HUES6 (cell line): ENCODE measurements around the gene GTPBP2.

Source experiments
- H3K27ac ChIP-seq: 2 replicates; pipeline ENCODE4 v1.7.0; 2013; ENCODE audit warnings: low read depth, mild to moderate bottlenecking, low read length, inconsistent platforms
- H3K27me3 ChIP-seq: 2 replicates; pipeline ENCODE4 v1.6.1; 2013; ENCODE audit warnings: low read length; ENCODE audit not compliant: control insufficient read depth, insufficient read depth
- H3K36me3 ChIP-seq: 2 replicates; pipeline ENCODE4 v1.6.1; 2013; ENCODE audit warnings: low read length; ENCODE audit not compliant: control insufficient read depth, insufficient read depth
- H3K4me1 ChIP-seq: 2 replicates; pipeline ENCODE4 v1.6.1; 2013; ENCODE audit warnings: low read length; ENCODE audit not compliant: control insufficient read depth, insufficient read depth
- H3K4me3 ChIP-seq: 2 replicates; pipeline ENCODE4 v1.5.1; 2013; ENCODE audit warnings: low read depth, low read length
- H3K9ac ChIP-seq: one replicate; pipeline ENCODE4 v1.6.1; 2013; ENCODE audit warnings: mild to moderate bottlenecking, low read length
- H3K9me3 ChIP-seq: 2 replicates; pipeline ENCODE4 v1.6.1; 2013; ENCODE audit warnings: low read depth, low read length; ENCODE audit not compliant: control insufficient read depth, insufficient read depth

GTPBP2 gene

GRCh38 chr6:43621078-43621835 lies 7.8 kb downstream of the GTPBP2 start:
- Histone ChIP-seq H3K4me1 (no peaks in the 10 kb centered on the region), H3K36me3 (peaks cover 72% of the 10 kb centered on the region), H3K9ac (no peak overlapping the region), H3K27me3 (no peaks in the 10 kb centered on the region), H3K27ac (no peak overlapping the region), H3K9me3 (no peaks in the 10 kb centered on the region), H3K4me3 (no peak overlapping the region)

DNA sequence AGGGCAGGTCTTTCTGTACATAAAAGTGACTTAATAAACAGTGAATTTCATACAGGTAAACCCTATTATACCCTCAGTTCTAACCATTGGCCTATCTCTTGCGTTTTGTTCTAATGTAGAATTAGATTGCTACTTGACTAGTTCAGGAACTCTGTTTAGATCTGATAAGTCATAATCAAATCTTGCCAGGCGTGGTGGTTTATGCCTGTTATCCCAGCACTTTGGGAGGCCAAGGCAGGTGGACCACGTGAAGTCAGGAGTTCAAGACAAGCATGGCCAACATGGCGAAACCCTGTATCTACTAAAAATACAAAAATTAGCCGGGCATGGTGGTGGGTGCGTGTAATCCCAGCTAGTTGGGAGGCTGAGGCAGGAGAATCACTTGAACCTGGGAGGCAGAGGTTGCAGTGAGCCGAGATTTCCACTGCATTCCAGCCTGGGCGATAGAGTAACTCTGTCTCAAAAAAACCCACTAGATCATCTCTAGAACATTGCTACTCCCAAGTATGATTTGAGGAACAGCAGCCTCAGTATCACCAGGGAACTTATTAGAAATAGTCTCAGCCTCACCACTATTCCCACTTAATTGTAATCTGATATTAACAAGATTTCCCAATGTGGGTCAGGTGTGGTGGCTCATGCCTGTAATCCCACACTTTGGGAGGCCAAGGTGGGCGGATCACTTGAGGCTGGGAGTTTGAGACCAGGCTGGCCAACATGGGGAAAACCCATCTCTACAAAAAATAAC lies 12.2 kb downstream of the GTPBP2 start:
- no peak overlapping the region for H3K9ac ChIP-seq

DNA sequence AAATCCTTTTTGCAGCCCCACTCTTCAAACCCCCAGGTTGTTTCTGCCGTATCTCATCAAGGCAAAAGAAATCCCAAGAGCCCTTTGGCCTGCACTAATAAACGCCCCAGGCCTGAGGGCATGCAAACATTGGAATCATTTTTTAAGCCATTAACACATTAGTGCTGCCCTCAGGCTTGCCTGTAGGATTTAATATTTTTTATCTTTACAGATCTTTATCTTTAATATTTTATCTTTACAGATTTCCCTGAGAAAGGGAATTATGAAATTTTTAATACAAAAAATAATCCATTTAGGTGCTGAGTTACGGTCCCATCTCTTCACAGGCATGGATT lies 14.7 kb downstream of the GTPBP2 start:
- Histone ChIP-seq H3K27ac (no peak overlapping the region), H3K27me3 (no peaks in the 10 kb centered on the region), H3K36me3 (peaks cover 38% of the 10 kb centered on the region), H3K4me3 (no peak overlapping the region), H3K9ac (no peak overlapping the region), H3K4me1 (no peaks in the 10 kb centered on the region), H3K9me3 (no peaks in the 10 kb centered on the region)

More for the DNA sequence above, 12.2 kb downstream of the GTPBP2 start:
- no peak overlapping the region for H3K4me3 ChIP-seq
- H3K9me3 ChIP-seq = no peaks in the 10 kb centered on the region
- no peak overlapping the region for H3K27ac ChIP-seq
- peaks cover 47% of the 10 kb centered on the region for H3K36me3 ChIP-seq
- no peaks in the 10 kb centered on the region for H3K4me1 ChIP-seq
- H3K27me3 ChIP-seq = no peaks in the 10 kb centered on the region

DNA sequence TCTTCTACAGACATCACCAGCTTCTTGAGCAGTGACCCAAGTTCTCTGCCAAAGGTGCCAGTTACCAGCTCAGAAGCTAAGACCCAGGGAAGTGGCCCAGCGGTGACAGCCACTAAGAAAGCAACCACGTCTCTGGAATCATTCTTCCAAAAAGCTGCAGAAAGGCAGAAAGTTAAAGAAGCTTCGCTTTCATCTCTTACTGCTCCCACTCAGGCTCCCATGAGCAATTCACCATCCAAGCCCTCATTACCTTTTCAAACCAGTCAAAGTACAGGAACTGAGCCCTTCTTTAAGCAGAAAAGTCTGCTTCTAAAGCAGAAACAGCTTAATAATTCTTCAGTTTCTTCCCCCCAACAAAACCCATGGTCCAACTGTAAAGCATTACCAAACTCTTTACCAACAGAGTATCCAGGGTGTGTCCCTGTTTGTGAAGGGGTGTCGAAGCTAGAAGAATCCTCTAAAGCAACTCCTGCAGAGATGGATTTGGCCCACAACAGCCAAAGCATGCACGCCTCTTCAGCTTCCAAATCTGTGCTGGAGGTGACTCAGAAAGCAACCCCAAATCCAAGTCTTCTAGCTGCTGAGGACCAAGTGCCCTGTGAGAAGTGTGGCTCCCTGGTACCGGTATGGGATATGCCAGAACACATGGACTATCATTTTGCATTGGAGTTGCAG lies 15.2 kb downstream of the GTPBP2 start:
- Histone ChIP-seq H3K9ac (no peak overlapping the region), H3K27ac (no peak overlapping the region; the same call in 1 of the 2 replicates), H3K9me3 (no peaks in the 10 kb centered on the region), H3K4me3 (no peak overlapping the region), H3K27me3 (no peaks in the 10 kb centered on the region), H3K4me1 (no peaks in the 10 kb centered on the region), H3K36me3 (peaks cover 34% of the 10 kb centered on the region)

DNA sequence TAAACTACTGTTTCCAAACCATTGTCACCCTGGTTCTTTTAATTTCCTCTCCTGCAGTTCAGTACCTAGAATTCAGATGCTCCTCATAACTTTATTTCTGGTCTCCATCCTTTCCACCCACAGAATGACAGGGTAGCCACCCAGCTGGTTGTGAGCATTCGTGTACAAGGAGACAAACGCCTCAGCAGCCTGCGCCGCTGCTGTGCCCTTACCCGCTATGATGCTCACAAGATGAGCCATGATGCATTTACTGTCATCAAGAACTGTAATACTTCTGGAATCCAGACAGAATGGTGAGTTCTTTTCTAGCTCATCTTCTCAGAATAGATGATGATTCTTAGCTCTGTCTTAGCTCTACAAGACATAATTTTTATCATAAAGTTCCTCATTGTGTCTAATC lies 18.6 kb downstream of the GTPBP2 start:
- Histone ChIP-seq H3K4me3 (no peak overlapping the region), H3K27me3 (no peaks in the 10 kb centered on the region), H3K27ac (no peak overlapping the region), H3K4me1 (no peaks in the 10 kb centered on the region), H3K9ac (no peak overlapping the region), H3K9me3 (no peaks in the 10 kb centered on the region), H3K36me3 (peaks cover 47% of the 10 kb centered on the region)

GRCh38 chr6:43609402-43609801 lies 19.7 kb downstream of the GTPBP2 start:
- H3K27ac ChIP-seq = no peak overlapping the region
- no peaks in the 10 kb centered on the region for H3K4me1 ChIP-seq
- H3K9me3 ChIP-seq = no peaks in the 10 kb centered on the region
- H3K36me3 ChIP-seq = peaks cover 52% of the 10 kb centered on the region
- H3K9ac ChIP-seq = no peak overlapping the region
- no peak overlapping the region for H3K4me3 ChIP-seq
- no peaks in the 10 kb centered on the region for H3K27me3 ChIP-seq

- Histone ChIP-seq H3K9me3 (no peaks in the 10 kb centered on the region), H3K9ac (no peak overlapping the region), H3K27ac (no peak overlapping the region), H3K27me3 (no peaks in the 10 kb centered on the region), H3K36me3 (peaks cover 52% of the 10 kb centered on the region), H3K4me1 (no peaks in the 10 kb centered on the region), H3K4me3 (no peak overlapping the region)
These were observed 20.3 kb downstream of the GTPBP2 start for GRCh38 chr6:43608807-43609206.

DNA sequence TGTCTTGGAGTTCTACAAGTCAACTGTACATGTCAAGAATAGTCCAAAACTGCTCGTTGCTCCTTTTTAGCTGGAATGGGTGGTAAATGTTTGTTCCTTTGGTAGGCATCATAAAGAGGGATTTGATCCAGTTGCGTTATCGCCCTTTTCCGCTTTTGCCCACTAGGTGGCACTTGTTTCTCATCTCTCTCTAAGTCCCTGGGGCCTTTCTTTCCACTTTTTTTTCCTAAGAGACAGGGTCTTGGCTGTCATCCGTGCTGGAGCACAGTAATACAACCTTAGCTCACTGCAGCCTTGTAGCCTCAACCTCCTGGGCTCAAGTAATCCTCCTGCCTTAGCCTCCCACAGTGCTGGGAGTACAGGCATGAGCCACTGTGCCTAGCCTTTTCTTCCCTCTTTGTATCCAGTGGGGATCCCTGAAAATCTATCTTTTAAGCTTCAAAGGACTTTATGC lies 20.7 kb downstream of the GTPBP2 start:
- Histone ChIP-seq H3K9ac (no peak overlapping the region), H3K27me3 (no peaks in the 10 kb centered on the region), H3K4me1 (no peaks in the 10 kb centered on the region), H3K36me3 (peaks cover 52% of the 10 kb centered on the region), H3K4me3 (no peak overlapping the region), H3K27ac (no peak overlapping the region), H3K9me3 (no peaks in the 10 kb centered on the region)

- no peaks in the 10 kb centered on the region for H3K4me1 ChIP-seq
- no peak overlapping the region for H3K4me3 ChIP-seq
- peaks cover 58% of the 10 kb centered on the region for H3K36me3 ChIP-seq
- H3K9ac ChIP-seq = no peak overlapping the region
- no peaks in the 10 kb centered on the region for H3K27me3 ChIP-seq
- H3K9me3 ChIP-seq = no peaks in the 10 kb centered on the region
- H3K27ac ChIP-seq = no peak overlapping the region
These were observed 23.0 kb downstream of the GTPBP2 start for GRCh38 chr6:43606019-43606418.

- Histone ChIP-seq H3K27ac (no peak overlapping the region), H3K9me3 (no peaks in the 10 kb centered on the region), H3K4me1 (no peaks in the 10 kb centered on the region), H3K4me3 (no peak overlapping the region), H3K9ac (no peak overlapping the region), H3K36me3 (peaks cover 53% of the 10 kb centered on the region), H3K27me3 (no peaks in the 10 kb centered on the region)
These were observed 24.9 kb downstream of the GTPBP2 start for GRCh38 chr6:43604174-43604573.

GRCh38 chr6:43600595-43600994 lies 28.5 kb downstream of the GTPBP2 start:
- Histone ChIP-seq H3K36me3 (peaks cover 54% of the 10 kb centered on the region), H3K27ac (no peak overlapping the region), H3K4me1 (no peaks in the 10 kb centered on the region), H3K27me3 (no peaks in the 10 kb centered on the region), H3K9ac (no peak overlapping the region), H3K4me3 (no peak overlapping the region), H3K9me3 (no peaks in the 10 kb centered on the region)
